MM.1S (cell line): ENCODE results near the gene GSG1L.

Experiments
- DNase-seq: peaks from one replicate; pipeline ENCODE4 v3.0.0-alpha.2; 2015
- H2AFZ ChIP-seq: fragments of 300-600 bp; sonication (generic); 2 replicates; pipeline ENCODE4 v1.6.0; 2016; ENCODE audit warnings: antibody characterized with exemption, low read length
- H3F3A ChIP-seq: fragments of 300-600 bp; sonication (generic); 2 replicates; pipeline ENCODE4 v1.6.1; 2016; ENCODE audit warnings: mild to moderate bottlenecking, antibody characterized with exemption, low read length, moderate library complexity, mixed read lengths; ENCODE audit not compliant: insufficient read depth
- H3K27ac ChIP-seq: fragments of 300-600 bp; sonication (generic); 2 replicates; pipeline ENCODE4 v1.5.1; 2016; ENCODE audit warnings: mild to moderate bottlenecking, low read length
- H3K27me3 ChIP-seq: fragments of 300-600 bp; sonication (generic); replicated peaks from 2 replicates; pipeline ENCODE4 v1.6.0; 2016; ENCODE audit warnings: low read length; ENCODE audit not compliant: insufficient read depth
- H3K36me3 ChIP-seq: fragments of 300-600 bp; sonication (generic); replicated peaks from 2 replicates; pipeline ENCODE4 v1.6.1; 2016; ENCODE audit warnings: mild to moderate bottlenecking, low read length, mixed read lengths; ENCODE audit not compliant: insufficient read depth
- H3K4me1 ChIP-seq: fragments of 300-600 bp; sonication (generic); 2 replicates; pipeline ENCODE4 v1.6.1; 2016; ENCODE audit warnings: low read length, mixed read lengths
- H3K4me2 ChIP-seq: fragments of 300-600 bp; sonication (generic); 2 replicates; pipeline ENCODE4 v1.6.0; 2016; ENCODE audit warnings: low read depth, low read length
- H3K4me3 ChIP-seq: fragments of 300-600 bp; sonication (generic); 2 replicates; pipeline ENCODE4 v1.5.1; 2016; ENCODE audit warnings: low read length, mixed read lengths
- H3K79me2 ChIP-seq: fragments of 300-600 bp; sonication (generic); 2 replicates; pipeline ENCODE4 v1.6.1; 2016; ENCODE audit warnings: mixed run types, low read length, mixed read lengths
- H3K9ac ChIP-seq: fragments of 300-600 bp; sonication (generic); 2 replicates; pipeline ENCODE4 v1.6.1; 2016; ENCODE audit warnings: low read length, mixed read lengths
- H3K9me2 ChIP-seq: fragments of 300-600 bp; sonication (generic); replicated peaks from 2 replicates; pipeline ENCODE4 v1.6.1; 2016; ENCODE audit warnings: mild to moderate bottlenecking, low read length, mixed read lengths; ENCODE audit not compliant: insufficient read depth
- H3K9me3 ChIP-seq: fragments of 300-600 bp; sonication (generic); replicated peaks from 2 replicates; pipeline ENCODE4 v1.6.1; 2016; ENCODE audit warnings: mild to moderate bottlenecking, low read length, mixed read lengths; ENCODE audit not compliant: insufficient read depth
- H4K20me1 ChIP-seq: fragments of 300-600 bp; sonication (generic); 2 replicates; pipeline ENCODE4 v1.6.1; 2016; ENCODE audit warnings: mild to moderate bottlenecking, low read length, moderate library complexity, mixed read lengths; ENCODE audit not compliant: insufficient read depth
- EZH2 ChIP-seq: fragments of 300-600 bp; sonication (generic); optimal IDR thresholded peaks from 2 replicates; pipeline ENCODE3; 2017; ENCODE audit warnings: low read depth, mild to moderate bottlenecking, antibody characterized with exemption, low read length, mixed read lengths
- EZH2phosphoT487 ChIP-seq: fragments of 300-600 bp; sonication (generic); IDR thresholded peaks from 2 replicates; pipeline ENCODE4 v1.6.1; 2018; ENCODE audit warnings: antibody characterized with exemption, low read length
- TF ChIP-seq, protein P1 (sequence below): fragments of 300-600 bp; sonication (generic); IDR thresholded peaks from 2 replicates; pipeline ENCODE4 v1.5.1; 2016; ENCODE audit warnings: antibody characterized with exemption, low read length, mixed read lengths

Gene GSG1L

DNA sequence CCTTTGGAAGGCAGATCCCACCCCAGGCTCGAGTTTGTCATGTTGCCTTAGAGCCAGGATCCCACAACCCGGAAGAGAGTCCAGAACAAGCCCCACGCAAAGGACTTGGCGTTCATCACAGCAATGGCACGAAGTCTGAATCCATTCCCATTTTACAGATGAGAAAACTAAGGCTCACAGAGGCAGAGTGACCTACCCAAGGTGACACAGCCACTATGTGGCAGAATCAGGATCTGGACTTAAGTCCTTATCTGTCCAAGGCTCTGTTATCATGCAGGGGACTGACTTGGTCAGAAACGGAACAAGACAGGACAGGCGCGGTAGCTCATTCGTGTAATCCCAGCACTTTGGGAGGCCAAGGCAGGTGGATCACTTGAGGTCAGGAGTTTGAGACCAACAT lies 86.5 kb downstream of the GSG1L start:
- H3K4me3 ChIP-seq = no peak overlapping the region
- no peaks in the 10 kb centered on the region for H4K20me1 ChIP-seq
- no peaks in the 10 kb centered on the region for H3K36me3 ChIP-seq
- peaks cover 10% of the 10 kb centered on the region for H3K27me3 ChIP-seq
- no peak overlapping the region for H2AFZ ChIP-seq
- TF ChIP-seq EZH2phosphoT487 (no peak), EZH2 (no peak)
- TF ChIP-seq, protein P1, sequence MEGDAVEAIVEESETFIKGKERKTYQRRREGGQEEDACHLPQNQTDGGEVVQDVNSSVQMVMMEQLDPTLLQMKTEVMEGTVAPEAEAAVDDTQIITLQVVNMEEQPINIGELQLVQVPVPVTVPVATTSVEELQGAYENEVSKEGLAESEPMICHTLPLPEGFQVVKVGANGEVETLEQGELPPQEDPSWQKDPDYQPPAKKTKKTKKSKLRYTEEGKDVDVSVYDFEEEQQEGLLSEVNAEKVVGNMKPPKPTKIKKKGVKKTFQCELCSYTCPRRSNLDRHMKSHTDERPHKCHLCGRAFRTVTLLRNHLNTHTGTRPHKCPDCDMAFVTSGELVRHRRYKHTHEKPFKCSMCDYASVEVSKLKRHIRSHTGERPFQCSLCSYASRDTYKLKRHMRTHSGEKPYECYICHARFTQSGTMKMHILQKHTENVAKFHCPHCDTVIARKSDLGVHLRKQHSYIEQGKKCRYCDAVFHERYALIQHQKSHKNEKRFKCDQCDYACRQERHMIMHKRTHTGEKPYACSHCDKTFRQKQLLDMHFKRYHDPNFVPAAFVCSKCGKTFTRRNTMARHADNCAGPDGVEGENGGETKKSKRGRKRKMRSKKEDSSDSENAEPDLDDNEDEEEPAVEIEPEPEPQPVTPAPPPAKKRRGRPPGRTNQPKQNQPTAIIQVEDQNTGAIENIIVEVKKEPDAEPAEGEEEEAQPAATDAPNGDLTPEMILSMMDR = no peak
- no peak overlapping the region for H3K9ac ChIP-seq
- no peaks in the 10 kb centered on the region for H3K9me3 ChIP-seq
- H3K4me1 ChIP-seq = no peaks in the 10 kb centered on the region
- no peaks in the 10 kb centered on the region for H3K9me2 ChIP-seq
- H3K79me2 ChIP-seq = no peaks in the 10 kb centered on the region
- no peak overlapping the region for H3K27ac ChIP-seq
- no peaks in the 10 kb centered on the region for H3F3A ChIP-seq
- DNase-seq = no peak
- no peak overlapping the region for H3K4me2 ChIP-seq

DNA sequence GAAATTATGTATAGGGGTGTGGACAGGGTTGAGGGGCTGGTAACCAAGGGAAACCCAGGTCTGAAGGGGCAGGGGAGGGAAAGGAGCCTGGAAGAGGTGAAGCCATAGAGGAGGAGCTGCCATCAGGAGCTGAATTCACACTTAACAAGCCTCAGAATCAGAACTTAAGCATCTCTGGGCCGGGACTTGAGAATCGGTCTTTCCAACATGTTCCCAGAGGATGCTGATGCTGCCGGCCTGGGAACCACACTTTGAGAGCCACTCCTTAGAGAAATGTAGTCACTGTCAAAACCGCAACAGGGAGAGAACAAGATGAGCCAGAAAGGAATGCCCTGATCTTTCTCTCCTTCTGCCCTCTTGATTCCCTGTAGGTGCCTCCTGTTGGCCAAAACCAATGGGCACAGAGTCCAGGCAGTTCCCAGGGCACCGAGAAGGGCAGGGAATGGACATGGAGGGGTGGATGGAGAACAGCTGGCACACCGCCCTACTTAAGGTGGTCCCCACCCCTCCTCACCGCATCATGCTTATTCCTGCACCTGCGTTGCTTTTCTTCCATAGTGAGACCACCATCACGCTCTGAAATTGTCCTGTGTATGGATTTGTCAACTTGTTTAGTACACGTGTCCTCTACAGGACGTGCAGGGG lies 88.5 kb downstream of the GSG1L start:
- Histone ChIP-seq H3K4me2 (no peak overlapping the region), H3K9ac (no peak overlapping the region), H3K4me3 (no peak overlapping the region), H3K4me1 (no peaks in the 10 kb centered on the region), H3K9me3 (no peaks in the 10 kb centered on the region), H3F3A (no peaks in the 10 kb centered on the region), H4K20me1 (no peaks in the 10 kb centered on the region), H3K79me2 (no peaks in the 10 kb centered on the region), H3K27me3 (peaks cover 10% of the 10 kb centered on the region), H3K9me2 (no peaks in the 10 kb centered on the region), H3K27ac (no peak overlapping the region), H2AFZ (no peak overlapping the region), H3K36me3 (no peaks in the 10 kb centered on the region)
- TF ChIP-seq EZH2 = no peak
- TF ChIP-seq EZH2phosphoT487 = no peak
- TF ChIP-seq, protein P1 = no peak
- no peak for DNase-seq

DNA sequence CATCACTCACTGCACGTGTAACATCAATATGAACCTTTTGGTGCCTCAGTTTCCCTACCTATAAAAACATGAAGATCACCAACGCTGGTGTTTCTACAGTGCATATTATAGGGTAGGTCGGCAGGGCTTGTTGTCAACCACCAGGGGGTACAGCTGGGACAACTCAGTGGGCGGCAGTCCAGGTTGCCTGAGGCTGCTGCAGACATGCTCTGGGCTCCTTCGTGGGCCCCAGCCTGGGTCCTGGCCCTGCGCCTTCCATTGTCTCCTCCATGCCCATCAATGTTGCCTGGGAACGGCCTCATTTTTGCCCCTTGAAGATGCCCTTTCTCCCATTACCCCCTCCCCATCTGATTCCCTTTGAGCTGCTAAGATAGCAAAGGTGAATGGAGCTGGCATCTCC lies 89.8 kb downstream of the GSG1L start:
- Histone ChIP-seq H3K79me2 (no peaks in the 10 kb centered on the region), H2AFZ (no peak overlapping the region), H3K4me1 (no peaks in the 10 kb centered on the region), H3K4me2 (no peak overlapping the region), H3K9me2 (no peaks in the 10 kb centered on the region), H3K4me3 (no peak overlapping the region), H4K20me1 (no peaks in the 10 kb centered on the region), H3K9ac (no peak overlapping the region), H3K27ac (no peak overlapping the region), H3K27me3 (peaks cover 10% of the 10 kb centered on the region), H3K36me3 (no peaks in the 10 kb centered on the region), H3F3A (no peaks in the 10 kb centered on the region), H3K9me3 (no peaks in the 10 kb centered on the region)
- TF ChIP-seq, protein P1 = no peak; the same call in 1 of the 2 replicates
- TF ChIP-seq EZH2phosphoT487 (no peak), EZH2 (no peak)
- DNase-seq = no peak
